Upper lobe of left lung (tissue), 4 donors: ENCODE measurements around the gene LTA4H.

Experiments used
- CTCF ChIP-seq, 6 experiments: fragments of 450-650 bp in 4 of 6; fragments of 200-600 bp in 2 of 6; sonication (generic) in 2 of 6; IDR thresholded peaks; one replicate each; pipeline ENCODE4 v1.5.1; 2016 to 2019; ENCODE audit warnings: antibody characterized with exemption in 6 of 6
- EP300 ChIP-seq, 4 donors: sonication (generic); formaldehyde crosslinking; IDR thresholded peaks; one replicate each; pipeline ENCODE4 v1.5.1; 2017; ENCODE audit warnings: antibody characterized with exemption in 4 of 4, control low read depth in 2 of 4

DNA sequence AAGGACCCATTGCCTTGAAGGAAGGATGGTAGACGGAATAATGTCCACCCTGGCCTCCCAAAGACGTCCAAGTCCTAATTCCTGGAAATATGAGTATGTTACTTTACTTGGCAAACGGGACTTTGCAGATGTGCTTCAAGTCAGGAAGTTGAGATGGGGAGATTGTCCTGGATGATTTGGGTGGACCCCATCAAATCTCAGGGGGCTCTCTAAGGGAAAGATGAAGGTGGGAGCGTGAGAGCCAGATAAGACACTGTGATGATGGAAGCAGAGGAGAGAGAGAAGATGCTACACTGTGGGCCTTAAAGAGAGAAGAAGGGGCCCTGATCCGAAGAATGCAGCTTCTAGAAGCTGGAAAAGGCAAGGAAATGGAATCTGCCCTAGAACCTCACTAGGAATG lies 29.6 kb upstream of the LTA4H start:
- no peak for TF ChIP-seq CTCF (IDR thresholded peaks at IDR 0.05)
- no peak for TF ChIP-seq EP300 (IDR thresholded peaks at IDR 0.05)
